NCI-H748 (cell line): ENCODE data around the gene MAP7D1.
"Not testable (repeated sequence)": the region's sequence is repeated elsewhere in the genome, so short reads cannot be mapped to it uniquely, and the experiment has no call there.

Source experiments
- DNase-seq: peaks from one replicate; lab custom pipeline; 2025; ENCODE audit not compliant: unreplicated experiment; lab: John Stamatoyannopoulos, UW

The MAP7D1 gene

GRCh38 chr1:36151134-36151844 lies 4.7 kb upstream of the MAP7D1 start:
- DNase-seq, result no peak

- DNase-seq, result no peak
Measured at GRCh38 chr1:36151845-36152203, 4.1 kb upstream of the MAP7D1 start.

GRCh38 chr1:36153476-36153875 lies 2.5 kb upstream of the MAP7D1 start:
- DNase-seq, result no peak

- DNase-seq, result no peak
Measured at GRCh38 chr1:36154335-36154734, 1.6 kb upstream of the MAP7D1 start.

GRCh38 chr1:36154765-36155407 lies 1.1 kb upstream of the MAP7D1 start:
- no peak for DNase-seq

- peak; percentile 69 for DNase-seq
Measured at GRCh38 chr1:36156329-36157114, 562 bp downstream of the MAP7D1 start.

- DNase-seq, result no peak
Measured at GRCh38 chr1:36157115-36157903, 1.3 kb downstream of the MAP7D1 start.

- no peak for DNase-seq
Measured at GRCh38 chr1:36157973-36158826, 2.2 kb downstream of the MAP7D1 start.

GRCh38 chr1:36158827-36159252 lies 2.9 kb downstream of the MAP7D1 start:
- DNase-seq, result not testable (repeated sequence)

- no peak for DNase-seq
Measured at GRCh38 chr1:36159614-36160387, 3.8 kb downstream of the MAP7D1 start.

GRCh38 chr1:36160388-36160948 lies 4.5 kb downstream of the MAP7D1 start:
- no peak for DNase-seq

- DNase-seq, result no peak
Measured at GRCh38 chr1:36160949-36161485, 5.1 kb downstream of the MAP7D1 start.

GRCh38 chr1:36161641-36162531 lies 5.9 kb downstream of the MAP7D1 start:
- no peak for DNase-seq

GRCh38 chr1:36162680-36163239 lies 6.8 kb downstream of the MAP7D1 start:
- DNase-seq, result no peak

GRCh38 chr1:36163426-36163825 lies 7.5 kb downstream of the MAP7D1 start:
- no peak for DNase-seq

GRCh38 chr1:36164361-36164760 lies 8.4 kb downstream of the MAP7D1 start:
- no peak for DNase-seq

GRCh38 chr1:36165145-36165544 lies 9.2 kb downstream of the MAP7D1 start:
- no peak for DNase-seq

- no peak for DNase-seq
Measured at GRCh38 chr1:36166136-36166535, 10.2 kb downstream of the MAP7D1 start.
